ENCODE measurements around the gene GGTLC1. TPM values are rescaled to one million over a fixed set of nuclear protein-coding genes. Genes with fewer than 3 reads are reported as not detected.

The GGTLC1 gene
- not detected for total RNA-seq

DNA sequence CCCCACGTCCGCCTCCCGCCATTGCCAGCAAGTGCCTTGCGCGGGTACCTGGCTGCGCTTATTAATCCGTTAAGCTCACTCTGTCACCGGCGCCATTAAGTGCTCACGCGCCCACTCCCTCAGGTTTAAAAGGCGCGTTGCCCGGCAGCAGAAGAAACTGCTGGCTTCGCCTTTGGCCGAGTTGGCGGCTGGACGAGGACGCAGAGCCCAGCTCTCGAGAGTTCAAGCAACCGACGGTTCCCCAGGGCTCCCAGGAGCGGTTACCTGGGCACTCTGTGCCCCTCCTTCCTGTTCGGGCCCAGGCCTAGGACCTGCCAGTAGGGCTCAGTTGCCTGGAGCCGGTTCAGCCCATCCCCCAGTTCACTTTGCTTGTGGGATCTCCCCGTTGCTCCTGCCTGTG, at the start of gene GGTLC1:
Gene GGTLC1 (minus strand): TSS at position 219 of the 400 bp plus-strand sequence. CDS start 2,168 bp downstream, outside the sequence.
- FAIRE-seq (no peak), DNase-seq (ENCODE audit: low spot score in 2 of 2) (no peak)

DNA sequence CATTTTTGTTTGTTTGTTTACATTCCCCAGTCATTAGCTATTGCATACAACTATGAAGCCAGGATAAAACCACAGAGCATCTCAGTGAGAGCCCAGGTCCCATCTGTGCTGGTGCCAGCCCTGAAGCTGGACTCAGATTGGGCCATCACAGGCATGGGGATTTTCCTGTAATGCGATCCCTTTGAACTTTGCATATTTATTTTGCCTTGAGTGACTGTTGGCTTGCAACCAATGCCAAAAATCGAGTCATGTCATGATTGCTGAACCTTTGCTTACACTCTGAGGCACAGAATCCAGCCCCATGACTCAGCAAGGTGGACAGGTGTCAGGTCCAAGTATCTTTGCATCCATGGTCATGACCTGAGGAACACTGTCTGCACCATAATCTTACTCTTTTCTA, 46.2 kb upstream of the GGTLC1 start:
- DNase-seq (ENCODE audit: low spot score in 2 of 2) (no peak), FAIRE-seq (no peak)

DNA sequence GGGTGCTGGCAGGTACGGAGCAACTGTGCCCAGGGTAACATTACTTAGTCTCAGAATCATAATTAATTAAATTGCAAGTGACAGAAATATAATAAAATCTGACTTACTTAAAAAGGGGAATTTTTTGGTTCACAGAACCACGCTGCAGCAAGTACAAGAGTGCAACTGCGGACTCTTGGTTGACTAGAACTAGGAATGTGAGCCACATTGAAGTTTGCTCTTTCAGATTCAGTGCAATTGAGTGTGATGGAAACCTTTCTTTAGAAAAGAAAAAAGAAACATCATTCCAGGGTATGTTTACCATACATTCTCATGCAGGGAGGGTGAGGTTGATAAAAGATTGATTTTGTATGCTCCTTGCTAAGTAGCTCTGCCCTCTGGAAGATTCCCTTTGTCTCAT, 45.0 kb upstream of the GGTLC1 start:
- DNase-seq (ENCODE audit: low spot score in 2 of 2) = no peak
- no peak for FAIRE-seq

DNA sequence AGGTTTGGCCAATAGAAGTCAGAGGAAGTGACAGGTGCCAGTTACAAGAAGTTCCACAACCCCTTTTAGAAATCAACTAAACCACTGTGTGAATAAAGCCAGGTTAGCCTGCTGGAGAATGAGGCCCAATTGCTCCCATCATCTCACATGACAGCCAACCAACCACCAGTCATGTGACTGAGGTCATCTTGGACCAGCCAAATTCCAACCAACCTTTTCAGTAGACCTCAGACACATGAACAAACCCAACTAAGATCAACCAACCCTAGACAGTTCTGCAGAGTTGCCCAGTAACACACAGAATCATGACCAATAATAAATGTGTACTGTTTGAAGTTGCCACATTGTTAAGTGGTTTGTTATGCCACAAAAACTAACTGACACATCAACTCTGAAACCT, 44.6 kb upstream of the GGTLC1 start:
- FAIRE-seq (no peak), DNase-seq (ENCODE audit: low spot score in 2 of 2) (no peak)

DNA sequence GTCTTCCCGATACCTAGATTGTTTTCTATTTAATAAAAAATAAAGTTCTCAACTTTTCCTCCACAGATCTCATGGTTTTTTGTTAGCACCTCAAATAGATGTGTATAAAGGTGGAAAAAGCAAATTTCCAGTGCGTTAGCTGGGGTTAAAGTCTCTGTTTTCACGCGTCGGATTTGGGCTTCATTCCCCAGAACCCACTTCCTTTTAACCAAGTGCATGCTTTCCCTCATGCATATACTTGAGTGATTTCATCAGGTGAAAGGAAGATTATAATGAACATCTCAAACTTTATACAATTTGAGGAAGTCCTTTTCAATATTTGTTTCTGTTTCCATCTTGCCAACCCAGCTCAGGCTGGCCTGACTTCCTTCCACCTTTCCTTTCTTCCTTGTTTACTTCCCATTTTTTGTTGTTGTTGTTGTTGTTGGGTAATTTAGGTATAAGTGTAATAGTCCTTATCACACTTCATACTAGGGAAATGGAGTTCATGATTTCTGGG, 43.9 kb upstream of the GGTLC1 start:
- no peak for FAIRE-seq
- no peak for DNase-seq (ENCODE audit: low spot score in 2 of 2)

DNA sequence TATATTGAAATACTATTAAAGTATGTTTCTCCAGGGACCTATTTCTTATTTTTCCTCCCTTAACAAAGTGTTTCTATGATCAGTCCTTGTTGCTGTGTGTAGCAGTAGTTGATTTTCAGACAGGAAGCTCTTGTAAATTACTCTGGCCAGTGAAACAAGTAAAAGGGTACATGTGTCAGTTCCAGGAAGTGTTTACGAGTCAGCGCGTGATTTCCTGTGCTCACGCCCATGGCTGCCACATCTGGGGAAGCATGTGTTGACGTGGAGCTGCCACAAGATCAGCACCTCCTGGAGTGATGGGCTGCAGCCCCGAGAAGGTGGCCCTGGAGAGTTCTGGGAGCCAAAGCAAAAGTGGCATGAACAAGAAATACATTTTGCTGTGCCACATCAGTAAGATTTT, 38.6 kb upstream of the GGTLC1 start:
- DNase-seq (ENCODE audit: low spot score in 2 of 2) = no peak
- no peak for FAIRE-seq

DNA sequence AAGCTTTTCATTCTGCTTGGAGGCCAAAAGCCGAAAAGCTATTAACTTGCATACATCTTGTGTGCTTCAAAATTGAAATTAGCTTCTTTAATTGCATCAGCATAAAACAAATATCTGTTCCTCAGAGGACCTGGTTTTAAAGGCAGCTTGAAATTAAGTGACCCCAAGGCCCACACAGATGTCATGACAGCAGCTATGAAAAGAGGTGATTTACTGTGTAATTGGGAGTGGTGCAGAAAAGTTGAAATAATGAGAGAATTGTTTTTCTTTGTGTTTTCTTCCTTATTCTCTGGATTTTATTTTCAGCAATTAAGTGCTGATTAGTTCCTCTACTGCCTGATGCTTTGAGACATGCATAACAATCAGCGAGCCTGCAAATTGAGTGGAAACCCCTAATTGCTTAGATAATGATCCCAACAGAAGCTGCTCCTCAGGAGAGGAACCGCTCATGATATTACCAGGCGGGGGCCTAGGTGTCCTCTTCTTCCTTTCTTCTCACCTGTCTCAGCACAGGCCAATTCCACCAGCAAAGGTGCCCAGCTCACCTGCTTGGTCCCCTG, 34.1 kb upstream of the GGTLC1 start:
- FAIRE-seq (no peak), DNase-seq (ENCODE audit: low spot score in 2 of 2) (no peak)

DNA sequence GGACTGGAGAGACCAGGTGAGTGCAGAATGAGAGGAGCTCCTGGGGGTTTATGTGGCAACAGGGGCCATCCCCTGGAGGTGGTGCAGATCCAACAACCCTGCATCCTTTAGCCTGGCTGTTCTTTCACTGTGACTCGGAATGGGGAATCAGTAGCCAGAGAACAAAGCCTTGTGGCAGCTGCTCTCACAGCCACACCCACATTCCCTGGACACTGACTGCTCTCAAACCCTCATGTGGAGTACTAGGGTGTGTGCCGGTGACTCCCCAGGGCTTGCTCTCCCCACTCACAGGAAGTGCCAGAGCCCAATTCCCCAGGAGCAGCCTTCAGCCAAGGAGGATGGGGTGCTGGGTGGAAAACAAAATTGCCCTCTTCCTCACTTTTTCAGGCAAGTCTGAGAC, 30.2 kb upstream of the GGTLC1 start:
- no peak for DNase-seq (ENCODE audit: low spot score in 2 of 2)
- FAIRE-seq = no peak

DNA sequence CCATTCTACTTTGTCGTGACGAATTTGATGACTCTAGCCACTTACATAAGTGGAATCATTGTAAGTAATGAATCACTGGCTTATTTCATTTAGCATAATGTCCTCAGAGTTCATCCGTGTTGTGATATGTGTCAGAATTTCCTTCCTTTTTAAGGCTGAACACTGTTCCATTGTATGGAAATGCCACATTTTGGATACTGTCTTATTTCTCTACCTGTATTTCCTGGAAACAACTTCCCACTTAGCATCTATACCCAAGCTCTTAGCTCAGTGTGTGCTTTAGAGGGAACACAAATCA, 28.8 kb upstream of the GGTLC1 start:
- FAIRE-seq (no peak), DNase-seq (ENCODE audit: low spot score in 2 of 2) (no peak)

DNA sequence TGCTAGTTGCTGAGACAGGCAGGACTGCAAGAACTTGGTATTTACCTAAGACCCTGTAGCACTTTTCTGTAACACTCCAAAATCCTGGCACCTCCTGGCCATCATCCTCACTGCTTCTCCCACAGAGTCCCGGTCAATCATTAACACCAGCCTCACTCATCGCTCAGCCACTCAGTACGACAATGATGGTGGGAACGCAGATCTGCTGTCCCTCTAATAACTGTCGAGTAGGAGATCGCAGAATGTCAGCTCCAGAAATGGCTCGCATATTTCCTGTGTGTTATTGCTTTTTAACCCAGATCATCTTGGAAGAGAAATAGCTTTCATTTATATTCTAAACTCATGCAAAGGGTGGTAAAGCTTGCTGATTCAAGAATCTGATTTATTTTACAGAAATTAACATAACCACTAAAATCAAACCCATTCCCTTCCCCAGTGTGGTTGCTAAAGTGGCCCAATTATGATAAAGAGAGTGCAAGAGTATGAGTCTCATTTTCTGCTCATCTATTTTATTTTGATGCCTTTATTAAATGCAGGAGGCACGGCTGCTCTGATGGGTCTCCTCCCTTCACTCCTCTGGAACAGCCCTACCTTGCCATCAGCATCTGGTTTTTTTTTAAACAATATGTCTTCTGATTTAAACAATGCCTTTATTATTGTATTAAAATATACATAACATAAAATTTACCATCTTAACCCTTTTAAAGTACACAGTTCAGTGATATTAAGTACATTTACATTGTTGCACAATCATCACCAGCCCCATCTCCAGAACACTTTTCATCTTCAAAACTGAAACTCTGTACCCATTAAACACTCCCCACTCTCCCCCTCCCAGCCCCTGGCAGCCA, 28.3 kb upstream of the GGTLC1 start:
- FAIRE-seq = no peak

DNA sequence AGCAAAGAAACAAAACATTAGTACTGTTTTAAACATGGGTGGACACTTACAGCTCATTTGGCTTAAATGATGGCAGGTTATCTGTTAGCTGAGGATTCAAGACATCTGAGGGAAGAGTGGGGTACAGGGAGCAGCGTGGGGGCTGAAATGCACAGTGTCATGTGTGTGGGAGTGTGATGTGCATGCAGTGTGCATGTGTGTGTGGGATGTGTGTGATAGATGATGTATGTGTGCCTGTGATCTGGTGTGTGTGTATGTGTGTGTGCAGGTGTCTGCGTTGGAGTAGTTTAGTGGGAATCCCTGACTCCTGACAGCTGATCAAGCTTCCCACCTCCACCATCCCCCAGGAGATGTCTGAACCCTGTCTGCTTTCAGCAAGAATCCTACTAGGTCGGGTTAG, 25.4 kb upstream of the GGTLC1 start:
- no peak for DNase-seq (ENCODE audit: low spot score in 2 of 2)
- FAIRE-seq = no peak

More for the DNA sequence above, 28.3 kb upstream of the GGTLC1 start:
- DNase-seq (ENCODE audit: low spot score in 2 of 2) = no peak

DNA sequence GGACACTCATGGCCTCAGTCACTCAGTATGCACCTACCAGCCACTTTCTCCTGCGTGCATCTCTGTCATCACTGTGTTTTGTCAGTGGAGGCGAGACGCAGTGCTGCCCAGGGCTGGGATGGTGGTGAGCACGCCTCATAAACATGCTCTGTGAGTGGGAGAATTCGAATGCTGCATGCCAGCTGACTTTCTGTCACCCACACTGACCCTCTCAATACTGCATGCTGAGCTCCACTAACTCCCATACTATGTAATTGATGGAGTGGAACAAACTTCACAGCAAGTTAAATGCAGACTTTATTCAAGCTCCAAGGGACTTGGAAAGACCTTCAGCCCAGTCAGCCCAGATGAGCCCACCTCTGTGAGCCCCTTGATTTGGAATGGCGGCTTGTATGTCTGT, 22.7 kb upstream of the GGTLC1 start:
- DNase-seq (ENCODE audit: low spot score in 2 of 2) (no peak), FAIRE-seq (no peak)

DNA sequence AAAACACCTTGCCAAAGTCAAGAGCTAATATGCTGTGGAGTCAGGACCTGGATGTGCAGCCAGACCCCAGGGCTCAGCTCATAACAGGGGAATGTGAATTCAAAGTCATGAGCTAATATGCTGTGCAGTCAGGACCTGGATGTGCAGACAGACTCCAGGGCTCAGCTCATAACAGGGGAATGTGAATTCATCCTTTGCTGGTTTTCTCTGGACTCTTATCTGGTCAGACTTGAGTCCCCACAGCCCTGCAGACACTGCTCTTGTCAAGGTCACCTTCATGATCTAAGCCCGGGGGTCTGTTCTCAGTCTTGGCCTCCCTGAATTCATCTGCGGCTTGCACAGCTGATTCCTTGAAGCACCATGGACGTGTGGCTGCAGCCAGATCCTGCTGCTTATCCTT, 19.2 kb upstream of the GGTLC1 start:
- no peak for FAIRE-seq
- no peak for DNase-seq (ENCODE audit: low spot score in 2 of 2)

DNA sequence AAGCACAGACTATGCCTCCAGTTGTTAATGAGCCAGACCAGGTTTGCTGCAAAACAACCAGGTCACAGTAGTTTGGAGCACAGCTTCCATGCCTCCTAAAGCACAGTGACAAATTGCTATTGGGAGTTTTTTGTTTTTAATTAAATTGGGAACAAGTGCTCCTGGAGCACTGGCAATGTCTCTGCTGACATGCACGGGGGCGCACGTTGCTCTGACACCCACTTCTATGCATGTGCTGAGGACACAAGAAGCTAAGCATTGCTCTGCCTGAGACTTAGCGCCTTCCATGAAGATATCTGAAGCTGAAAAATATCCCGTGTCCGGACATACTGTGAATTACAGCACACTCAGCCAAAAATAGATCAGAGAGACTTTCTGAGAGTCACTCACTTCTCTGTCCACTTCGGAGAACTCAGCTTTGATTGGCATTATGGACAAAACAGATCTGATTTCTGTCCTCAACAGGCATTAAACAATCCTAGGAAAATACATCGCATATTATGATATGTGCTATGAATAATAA, 18.6 kb upstream of the GGTLC1 start:
- DNase-seq (ENCODE audit: low spot score in 2 of 2) (no peak), FAIRE-seq (no peak)

DNA sequence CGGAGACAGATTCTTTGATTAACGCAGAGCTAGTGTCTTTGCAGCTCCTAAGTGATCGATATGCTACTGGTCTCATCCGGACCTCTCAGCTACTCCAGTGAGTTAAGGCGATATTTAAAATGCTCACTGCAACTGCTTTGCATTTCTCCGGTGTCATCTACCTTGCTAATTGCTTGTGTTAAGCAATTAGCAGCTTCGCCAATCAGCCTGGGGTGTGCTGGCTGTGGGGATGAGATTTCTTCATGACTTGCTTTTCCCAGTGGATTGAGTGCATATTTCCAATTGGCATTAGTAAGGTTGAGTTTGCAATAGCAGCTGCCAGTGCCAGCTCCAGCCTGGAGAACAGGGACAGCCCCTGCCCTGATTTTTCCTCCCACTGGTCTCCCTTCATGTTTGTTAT, 18.0 kb upstream of the GGTLC1 start:
- DNase-seq (ENCODE audit: low spot score in 2 of 2) (no peak), FAIRE-seq (no peak)

DNA sequence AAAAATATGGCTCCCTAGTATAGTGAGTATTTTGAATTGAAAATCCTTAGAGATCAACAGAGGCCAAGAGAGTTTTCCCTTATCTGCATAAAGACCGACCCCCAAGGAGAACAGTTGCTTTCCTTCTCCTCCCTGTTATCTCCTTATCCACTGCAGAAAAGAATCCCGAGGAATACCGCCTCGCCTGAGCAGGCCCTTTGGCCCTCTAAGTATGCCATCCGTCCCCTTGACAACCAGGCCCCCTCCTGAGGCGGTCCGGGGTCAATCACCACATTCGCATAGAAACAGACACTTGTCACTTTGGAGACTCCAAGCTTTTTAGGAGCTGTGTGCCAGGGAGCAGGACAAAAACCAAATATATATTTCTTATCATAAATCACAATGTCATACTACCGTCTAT, 15.9 kb upstream of the GGTLC1 start:
- no peak for FAIRE-seq
- DNase-seq (ENCODE audit: low spot score in 2 of 2) = no peak

DNA sequence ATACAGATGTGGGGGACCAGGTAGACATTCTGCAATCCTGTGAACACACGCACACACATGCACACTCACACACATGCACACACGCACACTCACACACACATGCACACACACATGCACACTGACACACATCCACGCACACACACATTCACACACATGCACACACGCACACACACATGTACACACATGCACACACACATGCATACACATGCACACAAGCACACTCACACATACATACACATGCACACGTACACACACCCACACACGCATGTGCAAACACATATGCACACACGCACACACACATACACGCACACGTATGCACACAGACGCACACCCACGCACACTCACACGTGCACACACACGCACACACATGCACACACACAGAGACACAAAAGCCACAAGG, 14.3 kb upstream of the GGTLC1 start:
- FAIRE-seq = no peak
- DNase-seq (ENCODE audit: low spot score in 2 of 2) = no peak

DNA sequence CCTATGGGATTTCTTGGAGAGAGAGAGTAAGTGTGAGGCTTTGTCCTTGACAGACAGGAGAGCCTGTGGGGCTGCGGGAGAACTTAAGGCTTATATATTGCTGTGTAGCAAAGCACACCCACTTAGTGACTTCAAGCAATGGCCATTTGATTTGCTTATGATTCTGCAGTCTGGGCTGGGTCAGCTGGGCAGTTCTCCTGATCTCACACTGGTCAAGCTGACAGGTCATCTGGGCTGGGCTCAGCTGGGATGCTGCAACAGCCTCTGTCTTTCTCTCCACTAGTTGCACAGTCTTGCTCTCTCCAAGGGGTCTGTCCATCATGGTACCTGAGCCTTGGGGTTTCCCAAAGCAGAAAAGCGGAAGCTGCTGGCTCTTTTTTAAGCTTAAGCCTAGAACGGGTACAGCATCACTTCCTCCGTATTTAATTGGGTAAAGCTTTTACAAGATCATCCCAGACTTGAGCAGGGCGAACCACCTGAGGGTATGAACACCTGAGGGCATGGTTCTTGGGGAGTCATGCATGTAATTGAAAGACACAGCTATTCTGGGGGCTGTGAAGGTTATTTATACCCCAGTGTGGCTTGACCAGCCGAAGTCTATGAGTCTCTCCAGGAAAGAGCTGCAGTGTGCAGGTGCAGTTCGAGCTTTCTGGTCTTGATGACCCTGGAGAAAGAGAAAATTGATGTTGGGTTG, 13.3 kb upstream of the GGTLC1 start:
- no peak for FAIRE-seq
- no peak for DNase-seq (ENCODE audit: low spot score in 2 of 2)

DNA sequence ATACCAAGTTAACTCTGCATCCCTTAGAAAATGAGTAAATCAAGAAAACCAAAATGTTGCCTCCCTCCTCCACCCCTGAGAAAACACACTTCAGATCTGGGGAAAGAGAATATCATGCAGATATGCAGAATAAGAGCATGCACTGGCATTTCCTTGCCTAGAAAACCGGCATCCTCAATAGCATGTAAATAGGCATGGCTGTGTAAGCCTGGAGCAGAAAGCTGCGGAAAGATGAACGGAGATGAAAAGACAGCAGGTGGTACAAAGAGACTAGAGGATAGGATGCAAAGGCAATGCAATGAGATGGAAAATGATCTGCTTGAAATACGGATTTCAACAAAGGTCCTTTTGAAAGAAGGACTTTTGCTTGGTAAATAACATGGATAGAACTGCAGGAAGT, 10.3 kb upstream of the GGTLC1 start:
- no peak for FAIRE-seq
- no peak for DNase-seq (ENCODE audit: low spot score in 2 of 2)

DNA sequence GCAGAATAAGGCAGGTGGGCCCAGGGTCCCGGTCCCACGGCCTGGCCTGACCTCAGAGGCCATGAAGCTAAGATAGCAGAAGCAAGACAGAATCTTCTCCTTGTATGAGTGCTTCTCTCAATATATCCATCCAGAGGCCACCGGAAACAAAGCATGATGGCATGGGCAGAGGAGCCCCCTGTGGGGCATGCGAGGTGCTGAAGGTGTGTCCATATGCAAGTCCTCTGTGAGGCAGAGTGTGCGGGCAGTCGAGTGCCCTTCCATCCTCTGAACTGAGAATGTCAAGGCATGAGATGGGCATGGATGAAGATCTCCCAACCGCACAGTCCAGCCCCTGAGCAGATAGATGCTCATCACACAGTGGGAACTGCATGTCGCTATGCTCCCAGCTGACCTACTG, 9.8 kb upstream of the GGTLC1 start:
- FAIRE-seq (no peak), DNase-seq (ENCODE audit: low spot score in 2 of 2) (no peak)

DNA sequence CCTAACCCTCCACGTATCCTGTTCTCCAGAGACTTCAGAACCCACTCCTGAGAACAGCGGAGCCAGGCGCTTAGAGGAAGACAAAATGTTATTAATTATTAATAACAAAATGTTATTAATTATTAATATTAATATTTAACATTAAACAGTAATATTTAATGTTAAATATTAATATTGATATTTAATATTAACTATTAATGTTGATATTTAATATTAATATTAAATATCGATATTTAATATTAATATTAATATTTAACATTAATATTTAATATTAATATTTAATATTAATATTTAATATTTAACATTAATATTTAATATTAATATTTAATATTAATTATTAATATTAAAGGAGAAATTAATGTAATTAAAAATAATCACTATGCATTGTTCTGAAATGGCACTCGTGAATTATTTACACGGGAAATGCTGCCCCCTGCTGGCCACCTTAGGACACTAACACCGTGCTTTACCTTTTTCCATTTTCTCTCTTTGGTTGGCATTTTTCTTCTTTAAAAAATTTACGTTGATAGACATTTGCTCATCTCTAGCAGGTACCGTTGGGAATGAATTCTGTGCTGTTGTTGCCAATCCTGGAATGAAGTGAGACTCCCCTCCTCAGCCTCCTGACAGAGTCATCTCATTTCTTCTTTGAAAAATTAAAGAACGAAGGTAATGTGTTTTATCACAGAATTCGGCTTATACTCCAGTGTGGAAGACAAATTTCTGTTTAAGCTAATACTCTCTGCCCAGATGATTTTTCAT, 7.5 kb upstream of the GGTLC1 start:
- FAIRE-seq (peak; percentile 99), DNase-seq (ENCODE audit: low spot score in 2 of 2) (peak in 1 of 2 donors; percentile 12)

Data from frontal cortex (tissue), 4 donors.